ENCODE measurements around the gene OR5I1.
"Not testable (repeated sequence)": the region's sequence is repeated elsewhere in the genome, so short reads cannot be mapped to it uniquely, and the experiment has no call there.

The OR5I1 gene

GRCh38 chr11:55936300-55936699, at the start of gene OR5I1:
Gene OR5I1 (minus strand): TSS chr11:55936400. CDS start chr11:55936400, 0 bp downstream.
- DNase-seq, result no peak

- DNase-seq, result no peak
Observed at GRCh38 chr11:55970935-55971334, 34.7 kb upstream of the OR5I1 start.

GRCh38 chr11:55969845-55970244, 33.6 kb upstream of the OR5I1 start, which contains the start of gene OR10AG1:
Gene OR10AG1 (minus strand): TSS chr11:55969945. CDS start chr11:55969907, 38 bp downstream.
- DNase-seq, result no peak

- DNase-seq, result no peak
Observed at GRCh38 chr11:55967914-55968313, 31.7 kb upstream of the OR5I1 start.

- no peak for DNase-seq
Observed at GRCh38 chr11:55966391-55966790, 30.2 kb upstream of the OR5I1 start.

GRCh38 chr11:55956521-55956920, 20.3 kb upstream of the OR5I1 start:
- no peak for DNase-seq

- no peak for DNase-seq
Observed at GRCh38 chr11:55949330-55949729, 13.1 kb upstream of the OR5I1 start.

- DNase-seq, result no peak
Observed at GRCh38 chr11:55942785-55943392, 6.7 kb upstream of the OR5I1 start.

GRCh38 chr11:55920537-55920936, 15.7 kb downstream of the OR5I1 start:
- DNase-seq, result no peak

GRCh38 chr11:55914482-55914881, 21.7 kb downstream of the OR5I1 start, which contains the start of gene OR5W2:
Gene OR5W2 (minus strand): TSS chr11:55914582. CDS start chr11:55914582, 0 bp downstream.
- no peak for DNase-seq

- DNase-seq, result no peak
Observed at GRCh38 chr11:55902308-55902707, 33.9 kb downstream of the OR5I1 start.

GRCh38 chr11:55895216-55895615, 41.0 kb downstream of the OR5I1 start:
- DNase-seq, result no peak

GRCh38 chr11:55885481-55885880, 50.7 kb downstream of the OR5I1 start:
- DNase-seq, result not testable (repeated sequence)
